ENCODE results near the gene GNAZ.

GRCh38 chr22:23060612-23061400 is 9.5 kb upstream of the GNAZ start:
- TF ChIP-seq CHD2 (IDR thresholded peaks at IDR 0.05; ENCODE audit: low read length) = no peak
- TF ChIP-seq EZH2 (IDR thresholded peaks at IDR 0.05; ENCODE audit: low read depth, low read length, severe bottlenecking) = no peak
- no peak for TF ChIP-seq POLR2AphosphoS5 (IDR thresholded peaks at IDR 0.05; ENCODE audit: low read depth, low read length)
- no peak for TF ChIP-seq POLR2A (IDR thresholded peaks at IDR 0.05; ENCODE audit: control extremely low read depth in 1 of 2, low read depth in 2 of 2, low read length in 2 of 2)
